ENCODE results near the gene NADSYN1.

NADSYN1 gene

GRCh38 chr11:71474141-71474770 lies 21.3 kb downstream of the NADSYN1 start:
- DNase-seq, result no peak

GRCh38 chr11:71474771-71475483 lies 21.9 kb downstream of the NADSYN1 start:
- no peak for DNase-seq

DNA sequence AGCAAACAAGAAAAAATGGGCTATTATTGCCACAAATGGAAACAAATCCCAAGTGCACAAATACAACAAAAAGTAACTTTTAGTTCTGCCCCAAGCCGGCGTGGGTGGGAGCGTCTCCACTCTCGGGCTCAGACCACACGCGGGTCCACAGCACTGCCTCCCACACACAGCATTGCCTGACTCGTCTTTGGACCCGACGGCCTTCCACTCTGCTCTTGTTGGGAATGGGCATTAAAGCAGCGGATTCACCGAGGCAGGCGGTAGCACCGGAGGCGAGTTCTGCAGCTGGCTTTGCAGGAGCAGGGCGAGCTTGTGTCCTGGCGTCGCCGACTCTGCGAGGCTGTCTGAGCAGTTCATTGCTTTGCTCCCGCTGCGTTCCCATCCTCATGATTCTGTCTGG lies 23.0 kb downstream of the NADSYN1 start:
- no peak for DNase-seq

GRCh38 chr11:71476926-71477640 lies 24.1 kb downstream of the NADSYN1 start:
- DNase-seq, result no peak

GRCh38 chr11:71477641-71478527 lies 24.9 kb downstream of the NADSYN1 start:
- no peak for DNase-seq

DNA sequence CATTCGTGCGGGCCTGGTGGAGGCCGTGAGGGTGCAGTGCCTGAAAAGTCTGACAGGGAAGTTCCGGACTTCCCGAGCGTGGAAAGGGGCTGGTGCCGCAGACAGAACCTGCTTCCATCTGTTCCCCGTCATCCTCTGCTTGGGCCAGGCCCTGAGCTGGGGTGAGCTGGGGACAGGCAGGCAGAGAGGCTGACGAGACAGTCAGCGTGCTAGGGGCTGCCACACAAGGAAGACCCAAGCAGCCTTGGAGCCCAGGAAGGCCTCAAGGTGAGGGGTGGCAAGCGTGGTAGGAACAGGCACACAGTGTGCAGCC lies 25.5 kb downstream of the NADSYN1 start:
- no peak for DNase-seq

DNA sequence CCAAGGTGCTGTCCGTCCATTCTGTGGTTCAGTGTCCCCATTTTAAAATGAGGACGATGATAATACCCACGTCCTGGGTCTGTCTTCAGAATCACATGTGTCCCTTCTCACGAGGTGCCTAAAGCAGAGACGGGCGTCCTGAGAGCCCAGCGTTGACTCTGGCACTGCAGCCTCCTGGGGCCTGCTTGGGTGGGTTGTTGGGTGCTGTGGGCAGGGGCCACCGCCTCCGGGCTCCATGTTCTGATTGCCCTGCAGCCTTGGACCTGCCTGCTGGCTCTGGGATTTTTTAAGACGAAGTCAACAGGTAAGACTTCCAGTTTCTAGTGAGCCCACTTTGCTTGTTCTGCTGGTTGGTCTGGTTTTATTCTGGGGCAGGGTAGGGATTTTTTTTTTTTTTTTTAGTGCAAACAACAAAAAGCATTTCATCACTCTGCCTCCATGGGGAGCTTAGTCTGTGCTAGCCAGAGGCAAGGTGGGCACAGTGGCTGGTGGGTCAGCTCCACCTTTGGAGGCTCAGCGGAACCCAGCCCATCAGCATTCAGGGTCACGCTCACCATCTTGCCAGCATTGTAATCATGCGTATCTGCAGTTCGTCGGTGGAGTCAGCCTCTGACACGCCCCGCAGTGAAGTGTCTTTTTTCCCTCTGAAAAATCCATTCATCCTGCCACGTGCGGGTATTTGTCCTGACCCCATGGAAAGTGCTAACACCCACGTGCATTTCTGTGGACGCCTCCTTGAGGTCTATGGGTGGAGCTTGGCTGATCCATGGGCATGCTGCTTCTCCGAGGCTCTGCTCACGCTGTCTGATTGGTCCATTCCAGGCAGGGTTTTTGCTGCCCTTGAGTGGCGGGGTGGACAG lies 28.3 kb downstream of the NADSYN1 start:
- DNase-seq, result no peak

DNA sequence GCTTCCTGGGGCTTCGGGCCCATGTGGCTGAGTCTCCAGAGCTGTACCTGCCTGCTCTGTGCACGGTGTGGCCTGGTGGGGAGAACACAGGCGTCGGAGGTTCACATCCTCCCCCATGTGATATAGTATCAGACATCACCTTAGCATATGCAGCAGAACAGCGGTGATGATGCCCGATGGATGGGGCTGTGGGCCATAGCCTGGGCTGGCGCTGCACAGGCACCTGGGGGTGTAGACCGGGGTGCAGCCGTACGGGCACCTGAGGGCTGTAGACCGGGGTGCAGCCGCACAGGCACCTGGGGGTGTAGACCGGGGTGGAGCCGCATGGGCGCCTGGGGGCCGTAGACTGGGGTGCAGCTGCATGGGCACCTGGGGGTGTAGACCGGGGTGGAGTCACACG lies 29.2 kb downstream of the NADSYN1 start:
- DNase-seq, result no peak

DNA sequence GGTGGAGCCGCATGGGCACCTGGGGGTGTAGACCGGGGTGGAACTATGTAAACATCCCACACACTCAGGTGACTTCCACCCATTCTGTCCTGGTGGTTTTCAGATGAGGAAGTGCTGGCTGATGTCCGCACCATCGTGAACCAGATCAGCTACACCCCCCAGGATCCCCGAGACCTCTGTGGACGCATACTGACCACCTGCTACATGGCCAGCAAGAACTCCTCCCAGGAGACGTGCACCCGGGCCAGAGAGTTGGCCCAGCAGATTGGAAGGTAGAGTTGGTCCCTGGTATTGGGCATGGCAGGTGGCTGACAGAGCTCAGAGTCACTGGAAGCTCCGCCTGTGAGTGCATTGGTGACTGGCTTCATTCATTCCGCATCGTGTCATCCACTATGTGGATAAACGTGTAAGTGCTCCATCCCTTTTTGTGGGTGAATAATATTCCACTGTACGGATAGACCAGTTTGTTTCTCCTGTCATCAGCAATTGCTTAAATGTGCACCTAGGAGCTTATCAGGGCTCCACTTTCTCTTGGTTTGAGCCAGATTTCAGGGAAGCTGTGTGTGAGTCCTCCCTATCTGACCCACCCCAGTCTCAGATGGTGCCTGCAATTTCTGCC lies 29.9 kb downstream of the NADSYN1 start:
- DNase-seq, result no peak

DNA sequence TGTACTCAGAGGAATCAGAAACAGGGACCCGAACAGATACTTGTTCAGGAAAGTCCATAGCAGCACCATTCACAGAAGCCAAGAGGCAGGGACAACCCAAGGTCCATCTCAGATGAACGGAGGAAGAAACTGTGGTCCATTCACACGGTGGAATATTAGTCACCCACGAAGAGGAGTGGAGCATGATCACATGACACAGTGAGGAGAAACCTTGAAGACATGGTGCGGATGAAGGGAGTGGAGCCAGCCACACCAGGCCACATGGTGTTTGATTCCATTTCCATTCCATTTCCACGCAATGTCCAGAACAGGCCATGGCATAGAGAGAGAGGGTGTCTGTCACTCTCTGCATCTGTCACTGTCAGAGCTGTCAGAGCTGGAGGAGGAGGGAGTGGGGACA lies 30.7 kb downstream of the NADSYN1 start:
- no peak for DNase-seq

- DNase-seq, result no peak
Measured at GRCh38 chr11:71484248-71485062, 31.5 kb downstream of the NADSYN1 start.

- DNase-seq, result no peak
Measured at GRCh38 chr11:71485063-71485399, 32.0 kb downstream of the NADSYN1 start.

GRCh38 chr11:71485466-71485865 lies 32.5 kb downstream of the NADSYN1 start:
- DNase-seq, result no peak

GRCh38 chr11:71486320-71486719 lies 33.3 kb downstream of the NADSYN1 start:
- no peak for DNase-seq

- DNase-seq, result no peak
Measured at GRCh38 chr11:71488681-71489270, 35.8 kb downstream of the NADSYN1 start.

- DNase-seq, result no peak
Measured at GRCh38 chr11:71489311-71490043, 36.5 kb downstream of the NADSYN1 start.

DNA sequence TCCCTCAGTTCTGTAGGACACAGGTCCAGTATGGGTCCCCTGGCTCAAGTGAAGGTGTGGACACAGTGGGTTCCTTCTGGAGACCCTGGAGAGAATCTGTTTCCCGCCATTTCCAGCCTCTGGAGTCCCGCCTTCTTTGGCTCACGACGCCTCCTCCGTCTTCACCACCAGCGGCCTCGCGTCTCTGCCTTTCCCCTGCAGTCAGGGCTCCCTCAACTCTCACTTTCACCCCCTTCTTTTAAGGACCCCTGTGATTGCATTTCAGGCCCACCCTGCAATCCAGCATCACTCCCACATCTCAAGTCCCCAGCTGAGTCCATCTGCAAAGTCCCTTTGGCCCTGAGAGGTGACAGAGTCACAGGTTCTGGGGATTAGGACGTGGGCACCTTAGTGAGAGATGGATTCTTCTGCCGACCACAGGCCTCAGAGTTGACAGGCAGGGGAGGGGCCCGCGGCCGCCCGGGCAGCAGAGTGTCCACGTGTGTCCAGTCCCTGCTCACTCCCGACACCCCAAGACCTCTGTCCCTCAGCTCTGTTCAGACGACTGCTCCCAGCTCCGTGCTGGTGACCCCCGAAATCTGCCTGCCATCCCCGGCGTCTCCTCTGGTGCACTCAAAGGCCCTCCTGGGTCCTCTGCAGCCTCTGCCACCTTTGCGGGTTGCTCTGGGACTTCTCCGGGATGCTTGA lies 37.2 kb downstream of the NADSYN1 start:
- DNase-seq, result no peak

GRCh38 chr11:71490731-71491390 lies 37.9 kb downstream of the NADSYN1 start:
- no peak for DNase-seq

DNA sequence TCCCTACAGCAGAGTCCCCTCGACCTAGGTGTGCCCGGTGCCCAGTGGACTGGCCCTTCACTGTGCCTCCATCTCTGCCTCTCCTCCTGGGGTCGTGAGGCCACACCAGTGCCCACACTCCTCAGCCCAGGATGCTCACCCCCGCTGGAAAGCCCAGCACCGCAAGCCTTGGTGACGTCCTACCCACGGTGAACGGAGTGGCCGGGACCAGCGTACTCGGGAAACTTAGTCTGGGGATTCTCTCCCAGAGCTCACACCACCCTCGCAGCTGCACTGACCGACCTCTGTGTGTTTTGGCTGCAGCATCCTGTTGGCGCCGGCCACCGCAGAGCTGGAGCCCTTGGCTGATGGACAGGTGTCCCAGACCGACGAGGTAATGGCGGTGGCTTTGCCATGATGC lies 38.5 kb downstream of the NADSYN1 start:
- no peak for DNase-seq
